Measurements from ENCODE around the gene C1QL2. TPM values are rescaled to one million over a fixed set of nuclear protein-coding genes. Genes with fewer than 3 reads are reported as not detected.

Gene C1QL2
- total RNA-seq, 1 experiment from 2014 or later = 0.81 TPM

- no peak overlapping the region for H3K27ac ChIP-seq (ENCODE audit: insufficient read length, low read depth, low read length)
- peaks cover 4% of the 10 kb centered on the region for H3K27me3 Mint-ChIP-seq (ENCODE audit: low read depth)
- peaks cover 0 to 7% (median 7%) of the 10 kb centered on the region in 3 experiments; a peak in 3 of 7 replicates for H3K36me3 Mint-ChIP-seq (ENCODE audit: insufficient read depth in 1 of 3, low read depth in 3 of 3)
- H3K4me1 ChIP-seq (ENCODE audit: insufficient read depth, low read length) = no peaks in the 10 kb centered on the region
- no peaks in the 10 kb centered on the region for H3K79me1 ChIP-seq (ENCODE audit: insufficient read depth, low read depth, low read length, poor library complexity, severe bottlenecking)
- H4K5ac ChIP-seq (ENCODE audit: insufficient read length, low read depth, low read length) = no peak overlapping the region
- no peak overlapping the region for H2BK120ac ChIP-seq (ENCODE audit: low read depth, low read length, poor library complexity, severe bottlenecking)
- no peaks in the 10 kb centered on the region for H3K79me2 ChIP-seq (ENCODE audit: insufficient read depth, low read length)
- no peak overlapping the region for H3K27ac Mint-ChIP-seq
- no peak overlapping the region for H4K91ac ChIP-seq (ENCODE audit: insufficient read length, low read depth, low read length)
- H3K27me3 ChIP-seq (ENCODE audit: insufficient read depth, low read length) = no peaks in the 10 kb centered on the region
- H3K18ac ChIP-seq (ENCODE audit: insufficient read length, low read depth, low read length) = no peak overlapping the region
- H2BK15ac ChIP-seq (ENCODE audit: low read depth, low read length) = no peak overlapping the region
- H3K56ac ChIP-seq (ENCODE audit: insufficient read length, low read depth, low read length) = no peak overlapping the region
- H3K4me2 ChIP-seq (ENCODE audit: insufficient read depth, insufficient read length, low read length) = no peak overlapping the region
- WGBS (ENCODE audit: extremely low coverage, insufficient read length, low lambda C conversion rate) = no CpG with 5 or more reads among the region's 10 CpGs
- H4K8ac ChIP-seq (replicated peaks; ENCODE audit: insufficient read length, low read depth, low read length) = no peak overlapping the region
- H3K9me3 ChIP-seq (ENCODE audit: control insufficient read depth, low read depth, low read length) = no peaks in the 10 kb centered on the region
- peaks cover 5 to 6% of the 10 kb centered on the region in 2 experiments; a peak in 4 of 5 replicates for H3K9me3 Mint-ChIP-seq
- H3K14ac ChIP-seq (ENCODE audit: insufficient read depth, low read length) = no peak overlapping the region
- no peak for TF ChIP-seq CTCF (conservative IDR thresholded peaks at IDR 0.05)
- peaks cover 3 to 10% of the 10 kb centered on the region in 2 experiments; a peak in 3 of 4 replicates for H3K4me1 Mint-ChIP-seq
- H2BK5ac ChIP-seq (ENCODE audit: insufficient read length, low read length) = no peak overlapping the region
- no peak overlapping the region for H3K4me3 Mint-ChIP-seq
- H3K23me2 ChIP-seq (ENCODE audit: insufficient read length, low read depth, low read length, poor library complexity, severe bottlenecking) = no peaks in the 10 kb centered on the region
- no peak overlapping the region for H3K23ac ChIP-seq (ENCODE audit: insufficient read length, low read depth, low read length)
- no peak overlapping the region for H2BK12ac ChIP-seq (ENCODE audit: insufficient read length, low read depth, low read length)
- no peak overlapping the region for H2AK5ac ChIP-seq (ENCODE audit: insufficient read length, low read length)
- no peak overlapping the region for H3K4ac ChIP-seq (ENCODE audit: low read depth, low read length)
- H2AFZ ChIP-seq (ENCODE audit: low read length) = no peak overlapping the region
- H2BK20ac ChIP-seq (ENCODE audit: low read depth, low read length, poor library complexity, severe bottlenecking) = no peak overlapping the region
- H4K20me1 ChIP-seq (ENCODE audit: control insufficient read depth, insufficient read depth, insufficient read length) = no peaks in the 10 kb centered on the region
- DNase-seq = no peak
- no peak overlapping the region for H3T11ph ChIP-seq (ENCODE audit: low read length)
- H3K9ac ChIP-seq (ENCODE audit: extremely low read depth, insufficient read length, low read length) = no peak overlapping the region
These were observed 17.0 kb upstream of the C1QL2 start for GRCh38 chr2:119175517-119175916.
